22Rv1 (cell line): Measurements from ENCODE around the gene IL22RA2.

Experiments
- H3K27ac ChIP-seq: fragments of 450-650 bp; 2 replicates; pipeline ENCODE4 v1.5.1; 2017
- CTCF ChIP-seq: fragments of 450-650 bp; IDR thresholded peaks from 2 replicates; pipeline ENCODE4 v1.5.1; 2017; ENCODE audit warnings: mild to moderate bottlenecking
- ZFX ChIP-seq: fragments of 450-650 bp; IDR thresholded peaks from 2 replicates; pipeline ENCODE4 v1.6.1; 2017; ENCODE audit warnings: antibody characterized with exemption, borderline replicate concordance

The IL22RA2 gene

GRCh38 chr6:137120748-137121147 is 52.7 kb downstream of the IL22RA2 start:
- TF ChIP-seq ZFX (no peak), CTCF (no peak)
- H3K27ac ChIP-seq, result peak overlapping the region; percentile 8; the same call in 1 of the 2 replicates

- TF ChIP-seq ZFX, result no peak
- no peak for TF ChIP-seq CTCF
- H3K27ac ChIP-seq, result no peak overlapping the region
Observed at GRCh38 chr6:137119196-137120104, 54.0 kb downstream of the IL22RA2 start.

GRCh38 chr6:137117581-137117980 is 55.9 kb downstream of the IL22RA2 start:
- no peak overlapping the region for H3K27ac ChIP-seq
- TF ChIP-seq ZFX (no peak), CTCF (no peak)

- TF ChIP-seq ZFX (no peak), CTCF (no peak)
- H3K27ac ChIP-seq, result no peak overlapping the region
Observed at GRCh38 chr6:137116807-137117206, 56.6 kb downstream of the IL22RA2 start.

GRCh38 chr6:137115658-137116057 is 57.8 kb downstream of the IL22RA2 start:
- TF ChIP-seq CTCF (no peak), ZFX (no peak)
- no peak overlapping the region for H3K27ac ChIP-seq

- no peak overlapping the region for H3K27ac ChIP-seq
- TF ChIP-seq CTCF (no peak), ZFX (no peak)
Observed at GRCh38 chr6:137112067-137112355, 61.4 kb downstream of the IL22RA2 start.

GRCh38 chr6:137111296-137112066 is 62.0 kb downstream of the IL22RA2 start:
- TF ChIP-seq CTCF (no peak), ZFX (no peak)
- no peak overlapping the region for H3K27ac ChIP-seq
